HG03280 (cell line): ENCODE data around the gene FRMD8.

Source experiments
- ATAC-seq: cut with Tn5 transposase; IDR thresholded peaks from one replicate; pipeline ENCODE4 v1.9.1; 2021; ENCODE audit warnings: mild to moderate bottlenecking, moderate library complexity; ENCODE audit not compliant: unreplicated experiment

FRMD8 gene

GRCh38 chr11:65422633-65423515, 36.4 kb downstream of the FRMD8 start, which contains the start of gene NEAT1:
TSS of gene NEAT1 (plus strand) at chr11:65422798.
- ATAC-seq, result no peak

- ATAC-seq, result no peak
Observed at GRCh38 chr11:65423516-65424204, 37.2 kb downstream of the FRMD8 start.

- no peak for ATAC-seq
Observed at GRCh38 chr11:65424205-65425104, 38.0 kb downstream of the FRMD8 start.

- ATAC-seq, result no peak
Observed at GRCh38 chr11:65425105-65425970, 38.9 kb downstream of the FRMD8 start.

- peak; percentile 26 for ATAC-seq
Observed at GRCh38 chr11:65425971-65426838, 39.8 kb downstream of the FRMD8 start.

GRCh38 chr11:65426839-65427690, 40.6 kb downstream of the FRMD8 start:
- no peak for ATAC-seq

GRCh38 chr11:65427691-65428577, 41.5 kb downstream of the FRMD8 start:
- ATAC-seq, result no peak

GRCh38 chr11:65428578-65429067, 42.2 kb downstream of the FRMD8 start:
- ATAC-seq, result no peak

- ATAC-seq, result no peak
Observed at GRCh38 chr11:65429068-65429681, 42.7 kb downstream of the FRMD8 start.

- no peak for ATAC-seq
Observed at GRCh38 chr11:65429724-65430405, 43.4 kb downstream of the FRMD8 start.

- ATAC-seq, result no peak
Observed at GRCh38 chr11:65430406-65431217, 44.2 kb downstream of the FRMD8 start.

GRCh38 chr11:65431451-65432099, 45.1 kb downstream of the FRMD8 start:
- ATAC-seq, result no peak

- ATAC-seq, result no peak
Observed at GRCh38 chr11:65432100-65432650, 45.7 kb downstream of the FRMD8 start.
